Thyroid gland (tissue), 4 donors: ENCODE results near the gene CELF4. TPM values are rescaled to one million over a fixed set of nuclear protein-coding genes. Genes with fewer than 3 reads are reported as not detected.

ENCODE experiments used
- DNase-seq, 2 donors: peaks; one replicate each; pipeline ENCODE4 v3.0.0-alpha.2; 2019
- H3K27ac ChIP-seq, 3 donors: fragments of 200-600 bp; sonication (generic); 1 replicate in 2 of 3; 2 replicates in 1 of 3; pipeline ENCODE4 v1.5.1; 2016 to 2019; ENCODE audit warnings: mild to moderate bottlenecking in 1 of 3, moderate library complexity in 1 of 3
- H3K27me3 ChIP-seq: fragments of 200-600 bp; sonication (generic); one replicate; pipeline ENCODE4 v1.5.1; 2019
- H3K36me3 ChIP-seq, 2 donors: fragments of 200-600 bp; sonication (generic); one replicate each; pipeline ENCODE4 v1.5.1; 2016 to 2019
- H3K4me1 ChIP-seq, 2 donors: fragments of 200-600 bp; sonication (generic); one replicate each; pipeline ENCODE4 v1.5.1; 2017 to 2019
- H3K4me3 ChIP-seq, 3 donors: fragments of 200-600 bp; sonication (generic); replicated peaks in 1 of 3; 1 replicate in 2 of 3; 2 replicates in 1 of 3; pipeline ENCODE4 v1.5.1; 2016; ENCODE audit warnings: mild to moderate bottlenecking in 1 of 3
- H3K9me3 ChIP-seq: fragments of 200-600 bp; sonication (generic); one replicate; pipeline ENCODE4 v1.5.1; 2017
- POLR2A ChIP-seq, 2 donors: fragments of 450-650 bp; IDR thresholded peaks; one replicate each; pipeline ENCODE4 v1.6.1; 2017; ENCODE audit warnings: antibody characterized with exemption in 2 of 2, mild to moderate bottlenecking in 2 of 2, moderate library complexity in 1 of 2
- WGBS, 2 donors: methylation state at CpG; one replicate each; pipeline ENCODE4 v1.1.5; 2017; 5-methylcytosine and 5-hydroxymethylcytosine counted together
- intact Hi-C: fragments of 100-400 bp; cut with DNase I; formaldehyde crosslinking; loops from one replicate; pipeline ENCODE4 v1.15.1; 2023
- total RNA-seq, 4 donors: library from RNA; depleted of rRNA; stranded (reverse); fragments of >200 nt; gene quantifications; one replicate each; pipeline ENCODE4 v1.2.3, GENCODE V29; 2016
- TF ChIP-seq, protein P1 (sequence below), 6 experiments: fragments of 200-600 bp in 3 of 6; fragments of 450-650 bp in 3 of 6; sonication (generic) in 3 of 6; IDR thresholded peaks; one replicate each; pipeline ENCODE4 v1.5.1; 2016 to 2019; ENCODE audit warnings: antibody characterized with exemption in 6 of 6, mild to moderate bottlenecking in 2 of 6, inconsistent platforms in 1 of 6, moderate library complexity in 1 of 6

Gene CELF4
- total RNA-seq, 4 donors from 2014 or later = 4.3 TPM; not detected in 3

DNA sequence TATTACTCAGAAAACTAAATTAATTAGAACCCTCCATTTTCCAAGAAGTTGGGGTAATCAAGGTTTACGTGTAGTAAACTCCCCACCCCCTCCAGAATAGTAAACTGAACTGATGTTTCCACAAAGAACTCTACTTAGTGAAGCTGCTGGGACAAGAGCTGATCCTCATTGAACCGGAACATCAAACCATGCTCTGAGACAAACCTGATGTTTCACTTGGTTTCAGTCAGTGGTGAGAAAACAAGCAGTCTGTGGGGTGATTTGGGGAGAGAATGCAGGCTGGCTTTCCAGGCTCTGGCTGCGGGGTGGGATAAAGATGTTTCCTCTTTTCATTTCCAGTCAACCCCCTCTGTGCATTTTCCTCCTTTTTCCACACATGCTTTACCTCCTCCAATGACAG is 38.2 kb downstream of the CELF4 start:
- H3K27ac ChIP-seq = no peak overlapping the region
- TF ChIP-seq, protein P1, sequence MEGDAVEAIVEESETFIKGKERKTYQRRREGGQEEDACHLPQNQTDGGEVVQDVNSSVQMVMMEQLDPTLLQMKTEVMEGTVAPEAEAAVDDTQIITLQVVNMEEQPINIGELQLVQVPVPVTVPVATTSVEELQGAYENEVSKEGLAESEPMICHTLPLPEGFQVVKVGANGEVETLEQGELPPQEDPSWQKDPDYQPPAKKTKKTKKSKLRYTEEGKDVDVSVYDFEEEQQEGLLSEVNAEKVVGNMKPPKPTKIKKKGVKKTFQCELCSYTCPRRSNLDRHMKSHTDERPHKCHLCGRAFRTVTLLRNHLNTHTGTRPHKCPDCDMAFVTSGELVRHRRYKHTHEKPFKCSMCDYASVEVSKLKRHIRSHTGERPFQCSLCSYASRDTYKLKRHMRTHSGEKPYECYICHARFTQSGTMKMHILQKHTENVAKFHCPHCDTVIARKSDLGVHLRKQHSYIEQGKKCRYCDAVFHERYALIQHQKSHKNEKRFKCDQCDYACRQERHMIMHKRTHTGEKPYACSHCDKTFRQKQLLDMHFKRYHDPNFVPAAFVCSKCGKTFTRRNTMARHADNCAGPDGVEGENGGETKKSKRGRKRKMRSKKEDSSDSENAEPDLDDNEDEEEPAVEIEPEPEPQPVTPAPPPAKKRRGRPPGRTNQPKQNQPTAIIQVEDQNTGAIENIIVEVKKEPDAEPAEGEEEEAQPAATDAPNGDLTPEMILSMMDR (IDR thresholded peaks at IDR 0.05) = no peak
- TF ChIP-seq POLR2A (IDR thresholded peaks at IDR 0.05) = no peak
- no peaks in the 10 kb centered on the region for H3K9me3 ChIP-seq
- H3K4me1 ChIP-seq = peaks cover 0 to 8% of the 10 kb centered on the region in 2 donors
- intact Hi-C loops = no loop called here
- H3K4me3 ChIP-seq = no peak overlapping the region
- peak; percentile 12 to 32 for DNase-seq
- WGBS, 2 donors = 31 to 43% methylated on average over 3 of the region's 3 CpGs
- H3K27me3 ChIP-seq = no peaks in the 10 kb centered on the region
- H3K36me3 ChIP-seq = no peaks in the 10 kb centered on the region

DNA sequence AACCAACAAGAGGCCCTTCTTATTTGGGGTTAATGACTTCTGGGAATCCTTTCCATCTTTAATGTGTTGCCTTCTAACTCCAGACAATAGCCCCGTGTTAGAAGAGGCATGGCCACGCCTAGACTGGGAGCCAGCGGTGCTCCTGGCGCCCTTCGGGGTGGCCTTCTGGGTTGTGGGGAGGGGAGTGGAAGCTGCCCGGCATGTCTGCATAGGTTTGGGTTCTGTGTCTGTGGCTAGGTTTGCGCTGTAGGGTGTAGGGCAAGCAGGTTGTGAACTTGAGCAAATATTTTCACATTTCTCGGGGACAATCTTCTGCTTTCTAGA is 40.4 kb downstream of the CELF4 start:
- TF ChIP-seq, protein P1 (IDR thresholded peaks at IDR 0.05) = no peak
- TF ChIP-seq POLR2A (IDR thresholded peaks at IDR 0.05) = no peak
- no peak overlapping the region for H3K4me3 ChIP-seq
- intact Hi-C loops = no loop called here
- H3K9me3 ChIP-seq = no peaks in the 10 kb centered on the region
- H3K27me3 ChIP-seq = no peaks in the 10 kb centered on the region
- no peak for DNase-seq
- H3K36me3 ChIP-seq = no peaks in the 10 kb centered on the region
- H3K27ac ChIP-seq = no peak overlapping the region
- 77 to 87% methylated on average over 7 of the region's 8 CpGs for WGBS, 2 donors
- H3K4me1 ChIP-seq = peaks cover 0 to 8% of the 10 kb centered on the region in 2 donors

DNA sequence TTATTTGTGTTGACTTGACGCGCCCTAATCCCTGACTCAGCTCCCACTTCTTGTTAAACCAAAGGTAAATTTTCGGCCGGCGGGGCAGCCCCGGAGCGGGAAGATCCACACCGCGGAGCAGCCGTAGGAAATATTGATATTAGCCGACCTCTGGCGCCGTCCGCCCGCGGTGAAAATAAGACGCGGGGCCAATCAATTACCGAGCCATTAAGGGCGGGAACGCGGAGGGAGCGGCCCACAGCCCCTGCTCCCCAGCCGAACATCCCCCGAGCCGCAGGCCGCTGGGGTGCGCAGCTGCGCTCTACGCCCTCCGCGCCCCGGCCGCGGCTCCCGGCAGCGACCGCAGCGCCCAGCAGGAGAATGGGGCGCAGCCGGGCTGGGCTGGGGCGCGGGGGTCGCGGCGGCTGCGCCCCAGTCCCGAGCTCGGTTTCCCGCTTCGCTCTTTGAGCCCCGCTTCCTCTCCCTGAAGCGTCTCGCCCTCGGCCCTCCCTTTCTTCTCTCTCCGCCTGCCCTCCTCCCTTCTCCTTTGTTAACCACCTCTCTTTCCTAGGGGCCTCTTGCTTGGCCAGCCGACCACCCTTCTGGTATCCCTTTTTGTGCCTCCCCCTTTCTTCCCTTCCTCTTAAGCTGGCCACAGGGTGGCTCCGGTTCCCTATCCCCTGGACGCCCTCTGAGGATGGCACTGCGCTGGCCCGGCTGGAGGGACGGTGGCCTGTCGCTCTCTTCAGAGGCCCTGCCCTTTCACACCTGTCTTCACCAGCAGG is 40.9 kb downstream of the CELF4 start:
- H3K4me3 ChIP-seq = no peak overlapping the region
- peaks cover 0 to 8% of the 10 kb centered on the region in 2 donors for H3K4me1 ChIP-seq
- DNase-seq = no peak
- no peaks in the 10 kb centered on the region for H3K27me3 ChIP-seq
- intact Hi-C loops = no loop called here
- H3K36me3 ChIP-seq = no peaks in the 10 kb centered on the region
- H3K9me3 ChIP-seq = no peaks in the 10 kb centered on the region
- 14 to 19% methylated on average over 38 to 43 of the region's 63 CpGs for WGBS, 2 donors
- TF ChIP-seq POLR2A (IDR thresholded peaks at IDR 0.05) = no peak
- no peak overlapping the region for H3K27ac ChIP-seq

DNA sequence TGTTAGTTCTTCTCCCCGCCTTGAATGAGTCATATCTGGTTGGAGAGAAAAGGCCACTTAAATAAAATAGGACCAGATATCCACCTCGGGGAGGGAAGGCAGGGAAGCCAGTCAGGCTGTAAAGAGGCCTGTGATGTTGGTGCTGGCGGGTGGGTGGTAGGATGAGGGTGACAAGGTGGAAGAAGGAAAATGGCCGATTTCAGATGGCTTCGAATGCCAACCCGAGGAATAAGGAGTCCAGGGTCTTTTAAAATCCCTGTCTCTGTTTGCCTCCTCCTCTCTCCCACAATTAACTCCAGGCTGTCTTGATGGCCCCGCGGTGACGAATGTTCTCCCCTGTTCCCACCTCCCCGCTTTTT is 41.5 kb downstream of the CELF4 start:
- Histone ChIP-seq H3K36me3 (no peaks in the 10 kb centered on the region), H3K9me3 (no peaks in the 10 kb centered on the region), H3K27ac (no peak overlapping the region), H3K4me1 (peaks cover 0 to 8% of the 10 kb centered on the region in 2 donors), H3K4me3 (no peak overlapping the region), H3K27me3 (no peaks in the 10 kb centered on the region)
- 50 to 52% methylated on average over 10 of the region's 10 CpGs for WGBS, 2 donors
- DNase-seq = no peak
- intact Hi-C loops = no loop called here
- TF ChIP-seq, protein P1 (IDR thresholded peaks at IDR 0.05) = no peak
- TF ChIP-seq POLR2A (IDR thresholded peaks at IDR 0.05) = no peak

DNA sequence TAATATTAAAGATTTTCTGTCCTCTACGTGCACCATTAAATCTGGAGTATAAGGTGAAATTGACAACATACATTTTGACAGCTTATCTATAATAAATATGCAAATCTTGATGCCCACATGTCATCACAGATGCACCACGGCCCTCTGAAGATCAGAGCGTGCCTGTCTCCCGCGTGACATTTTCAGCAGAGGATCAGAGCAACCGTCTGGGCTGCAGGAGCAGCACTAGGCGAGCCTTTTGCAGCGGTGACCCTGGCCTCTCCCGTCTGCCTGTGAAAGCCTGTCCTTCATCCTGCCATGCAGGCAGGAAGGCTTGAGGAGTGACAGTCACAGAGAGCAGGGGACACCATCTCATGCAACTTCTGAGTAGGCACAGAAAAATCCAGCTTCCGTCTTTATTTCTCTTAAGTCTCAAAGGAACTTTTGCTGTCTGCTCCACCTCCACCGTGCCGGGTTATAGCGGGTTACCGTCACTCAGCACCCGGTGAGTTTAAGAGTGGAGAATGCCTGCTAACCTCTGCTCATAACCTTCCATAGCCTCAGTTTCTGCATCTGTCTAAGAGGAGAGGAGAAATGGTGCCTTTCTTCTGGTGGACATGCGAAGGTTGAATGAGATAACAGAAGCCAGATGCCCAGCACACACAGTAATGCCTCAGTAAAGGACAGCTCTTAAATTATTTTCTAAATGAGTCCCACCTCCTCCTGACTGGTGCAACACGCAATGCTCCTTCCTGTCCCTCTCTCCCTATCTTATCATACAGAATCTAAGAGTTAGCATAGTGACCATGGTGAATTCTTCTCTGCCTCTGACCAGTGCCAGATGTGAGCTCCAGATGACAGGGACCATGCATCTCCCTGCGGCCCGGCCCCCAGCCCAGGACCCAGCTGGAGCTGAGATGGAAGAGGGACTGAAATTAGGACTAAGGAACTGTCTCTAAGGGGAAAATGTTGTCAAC is 43.8 kb downstream of the CELF4 start:
- no peak overlapping the region for H3K27ac ChIP-seq
- no peaks in the 10 kb centered on the region for H3K27me3 ChIP-seq

More for the DNA sequence above, 43.8 kb downstream of the CELF4 start:
- Histone ChIP-seq H3K9me3 (no peaks in the 10 kb centered on the region), H3K4me3 (no peak overlapping the region), H3K4me1 (no peaks in the 10 kb centered on the region), H3K36me3 (no peaks in the 10 kb centered on the region)
- WGBS, 2 donors = 73 to 75% methylated on average over 17 to 19 of the region's 19 CpGs
- TF ChIP-seq, protein P1 (IDR thresholded peaks at IDR 0.05) = no peak
- TF ChIP-seq POLR2A (IDR thresholded peaks at IDR 0.05) = no peak
- intact Hi-C loops = no loop called here
- DNase-seq = no peak
